Measurements from ENCODE around the gene DDX41.

DNA sequence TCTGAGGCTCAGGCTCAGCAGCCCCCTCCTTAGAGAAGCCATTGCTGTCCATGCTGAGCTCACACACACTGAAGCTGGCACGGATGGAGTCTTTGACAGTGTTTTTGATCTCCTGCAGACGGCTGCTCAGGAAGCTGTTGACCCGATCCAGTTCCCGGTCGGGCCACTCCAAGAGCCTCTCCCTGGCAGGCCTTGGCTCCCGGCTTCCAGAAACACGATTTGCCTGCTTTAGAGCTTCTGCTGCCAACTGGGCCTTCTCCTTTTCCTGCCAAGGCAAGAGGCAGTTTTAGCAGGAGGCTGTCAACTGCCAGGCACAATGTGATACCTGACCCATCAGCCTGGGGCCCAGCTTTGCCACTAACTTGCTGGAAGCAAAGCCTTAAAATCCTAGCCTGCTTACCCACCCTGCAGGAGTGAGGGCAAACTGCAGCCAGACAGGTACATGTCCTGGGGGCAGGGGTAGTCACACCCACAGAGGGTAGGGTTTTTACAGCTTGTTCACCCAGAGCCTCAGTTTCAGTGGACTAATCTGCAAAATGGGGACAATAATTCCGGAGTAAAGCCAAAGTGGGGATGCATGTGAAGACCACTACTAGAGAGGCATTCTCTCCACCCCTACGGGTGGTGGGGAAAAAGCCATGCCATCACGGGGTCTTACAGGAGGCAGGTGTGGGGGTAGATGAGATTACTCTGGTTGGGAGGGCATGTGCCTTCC lies 8.3 kb upstream of the DDX41 start:
- TF ChIP-seq EZH2phosphoT487 (IDR thresholded peaks at IDR 0.05; ENCODE audit: insufficient read depth, low read depth): no peak
- TF ChIP-seq EZH2 (IDR thresholded peaks at IDR 0.05; ENCODE audit: insufficient read depth, poor library complexity, severe bottlenecking): no peak

Measured in GM23248 (cell line).